Colonic mucosa (tissue), 4 donors: ENCODE results near the gene OR1I1. TPM values are rescaled to one million over a fixed set of nuclear protein-coding genes. Genes with fewer than 3 reads are reported as not detected.
A peak's percentile ranks its signal among the peaks of the same experiment; 100 is the strongest.

Experiments
- DNase-seq: peaks from one replicate; pipeline ENCODE4 v3.0.0-alpha.2; 2020
- H3K27ac ChIP-seq: fragments of 200-600 bp; one replicate; pipeline ENCODE4 v1.8.0; 2021
- H3K27me3 ChIP-seq: fragments of 200-600 bp; one replicate; pipeline ENCODE4 v1.8.0; 2021
- H3K36me3 ChIP-seq: fragments of 200-600 bp; one replicate; pipeline ENCODE4 v1.8.0; 2021
- H3K4me1 ChIP-seq: fragments of 200-600 bp; one replicate; pipeline ENCODE4 v1.8.0; 2021; ENCODE audit warnings: mild to moderate bottlenecking
- H3K4me3 ChIP-seq: fragments of 200-600 bp; one replicate; pipeline ENCODE4 v1.8.0; 2021
- H3K9ac ChIP-seq, 2 donors: one replicate each; pipeline ENCODE4 v1.7.0; 2013; ENCODE audit warnings: control low read depth in 2 of 2, low read depth in 2 of 2, low read length in 2 of 2
- H3K9me3 ChIP-seq: fragments of 200-600 bp; one replicate; pipeline ENCODE4 v1.8.0; 2021
- CTCF ChIP-seq: fragments of 200-600 bp; IDR thresholded peaks from one replicate; pipeline ENCODE4 v1.8.0; 2022; ENCODE audit warnings: antibody characterized with exemption, mild to moderate bottlenecking
- intact Hi-C: fragments of 100-400 bp; cut with DNase I; formaldehyde crosslinking; loops from one replicate; pipeline ENCODE4 v1.14.1; 2022
- total RNA-seq, 2 donors: library from RNA; stranded (reverse); fragmentation: NEBNext Ultra II Directional in 1 of 2; extraction: Animal tissue kit (Norgen Biotek cat#: 25700) in 1 of 2; gene quantifications; one replicate each; pipeline ENCODE4 v1.2.1, GENCODE V29; 2021
- donor health status: healthy.
- donor health status: DM: no; HTN: no; CAD: no.
- donor health status: DM: no; HTN: no; CAD: no.

OR1I1 gene
- total RNA-seq, 2 donors from 2014 or later: not detected

GRCh38 chr19:15115080-15115479 lies 33.1 kb downstream of the OR1I1 start:
- TF ChIP-seq CTCF: no peak
- Histone ChIP-seq H3K9me3 (no peaks in the 10 kb centered on the region), H3K9ac (no peak overlapping the region), H3K4me1 (no peaks in the 10 kb centered on the region), H3K4me3 (no peak overlapping the region), H3K27me3 (no peaks in the 10 kb centered on the region), H3K27ac (no peak overlapping the region), H3K36me3 (peaks cover 30% of the 10 kb centered on the region)
- intact Hi-C loops: no loop called here
- DNase-seq: peak; percentile 53

- intact Hi-C loops: no loop called here
- Histone ChIP-seq H3K27me3 (no peaks in the 10 kb centered on the region), H3K4me3 (no peak overlapping the region), H3K27ac (no peak overlapping the region), H3K4me1 (no peaks in the 10 kb centered on the region), H3K9ac (no peak overlapping the region), H3K36me3 (peaks cover 32% of the 10 kb centered on the region), H3K9me3 (no peaks in the 10 kb centered on the region)
- DNase-seq: no peak
- TF ChIP-seq CTCF: no peak
Measured at GRCh38 chr19:15115762-15116615, 34.0 kb downstream of the OR1I1 start.

GRCh38 chr19:15116856-15117255 lies 34.8 kb downstream of the OR1I1 start:
- intact Hi-C loops: no loop called here
- DNase-seq: no peak
- Histone ChIP-seq H3K36me3 (peaks cover 32% of the 10 kb centered on the region), H3K27me3 (no peaks in the 10 kb centered on the region), H3K9me3 (no peaks in the 10 kb centered on the region), H3K4me3 (no peak overlapping the region), H3K9ac (no peak overlapping the region), H3K4me1 (no peaks in the 10 kb centered on the region), H3K27ac (no peak overlapping the region)
- TF ChIP-seq CTCF: no peak

GRCh38 chr19:15118248-15118647 lies 36.2 kb downstream of the OR1I1 start:
- DNase-seq: no peak
- TF ChIP-seq CTCF: no peak
- no peak overlapping the region for H3K9ac ChIP-seq
- intact Hi-C loops: no loop called here
- peaks cover 32% of the 10 kb centered on the region for H3K36me3 ChIP-seq
- no peaks in the 10 kb centered on the region for H3K4me1 ChIP-seq
- no peaks in the 10 kb centered on the region for H3K27me3 ChIP-seq
- H3K4me3 ChIP-seq: no peak overlapping the region
- H3K27ac ChIP-seq: no peak overlapping the region
- no peaks in the 10 kb centered on the region for H3K9me3 ChIP-seq

- intact Hi-C loops: no loop called here
- peaks cover 2% of the 10 kb centered on the region for H3K4me1 ChIP-seq
- peaks cover 32% of the 10 kb centered on the region for H3K36me3 ChIP-seq
Measured at GRCh38 chr19:15118789-15119494, 36.9 kb downstream of the OR1I1 start.

More at GRCh38 chr19:15118789-15119494, 36.9 kb downstream of the OR1I1 start:
- H3K9me3 ChIP-seq: no peaks in the 10 kb centered on the region
- no peak for TF ChIP-seq CTCF
- no peaks in the 10 kb centered on the region for H3K27me3 ChIP-seq
- DNase-seq: no peak
- H3K27ac ChIP-seq: no peak overlapping the region
- H3K9ac ChIP-seq: no peak overlapping the region
- H3K4me3 ChIP-seq: no peak overlapping the region
